Endothelial cell (in vitro differentiated cells): Measurements from ENCODE around the gene FBXW8. TPM values are rescaled to one million over a fixed set of nuclear protein-coding genes. Genes with fewer than 3 reads are reported as not detected.

Source experiments
- DNase-seq: peaks from one replicate; pipeline ENCODE4 v3.0.0; 2021; ENCODE audit warnings: low spot score
- H3K27ac Mint-ChIP-seq: one replicate; pipeline ENCODE4 v1.8.0; 2021; ENCODE audit warnings: mixed read lengths, inconsistent platforms; ENCODE audit not compliant: unreplicated experiment
- H3K27me3 Mint-ChIP-seq: one replicate; pipeline ENCODE4 v1.8.0; 2021; ENCODE audit warnings: mild to moderate bottlenecking, moderate library complexity, mixed read lengths, inconsistent platforms; ENCODE audit not compliant: unreplicated experiment
- H3K36me3 Mint-ChIP-seq: one replicate; pipeline ENCODE4 v1.8.0; 2021; ENCODE audit warnings: mild to moderate bottlenecking, low read depth, mixed read lengths, inconsistent platforms; ENCODE audit not compliant: unreplicated experiment
- H3K4me1 Mint-ChIP-seq: one replicate; pipeline ENCODE4 v1.8.0; 2021; ENCODE audit warnings: mild to moderate bottlenecking, mixed read lengths, inconsistent platforms; ENCODE audit not compliant: unreplicated experiment
- H3K4me3 Mint-ChIP-seq: one replicate; pipeline ENCODE4 v1.8.0; 2021; ENCODE audit warnings: mild to moderate bottlenecking, mixed read lengths, inconsistent platforms; ENCODE audit not compliant: unreplicated experiment
- H3K9me3 Mint-ChIP-seq: one replicate; pipeline ENCODE4 v1.8.0; 2021; ENCODE audit warnings: mixed read lengths, inconsistent platforms; ENCODE audit not compliant: unreplicated experiment
- CTCF ChIP-seq: fragments of 200-600 bp; sonication (generic); IDR thresholded peaks from one replicate; pipeline ENCODE4 v1.5.0; 2021; ENCODE audit warnings: antibody characterized with exemption; ENCODE audit not compliant: unreplicated experiment
- total RNA-seq: library from RNA; stranded (reverse); fragmentation: NEBNext Ultra II Directional; extraction: Animal tissue kit (Norgen Biotek cat#: 25700); gene quantifications from one replicate; pipeline ENCODE4 v1.2.1, GENCODE V29; 2021; ENCODE audit not compliant: unreplicated experiment

The FBXW8 gene
- total RNA-seq, 1 donor from 2014 or later = 17.8 TPM

GRCh38 chr12:117068492-117068891 is 157.7 kb downstream of the FBXW8 start:
- Mint-ChIP-seq H3K27ac (no peak overlapping the region), H3K4me1 (peaks cover 9% of the 10 kb centered on the region), H3K4me3 (no peak overlapping the region), H3K9me3 (no peaks in the 10 kb centered on the region), H3K36me3 (no peaks in the 10 kb centered on the region), H3K27me3 (peaks cover 12% of the 10 kb centered on the region)
- no peak for DNase-seq
- TF ChIP-seq CTCF = no peak

GRCh38 chr12:117069101-117069797 is 158.5 kb downstream of the FBXW8 start:
- no peaks in the 10 kb centered on the region for H3K9me3 Mint-ChIP-seq
- peaks cover 10% of the 10 kb centered on the region for H3K27me3 Mint-ChIP-seq
- TF ChIP-seq CTCF = no peak
- no peak for DNase-seq
- H3K4me3 Mint-ChIP-seq = no peak overlapping the region
- peaks cover 7% of the 10 kb centered on the region for H3K4me1 Mint-ChIP-seq
- H3K27ac Mint-ChIP-seq = no peak overlapping the region
- H3K36me3 Mint-ChIP-seq = no peaks in the 10 kb centered on the region

GRCh38 chr12:117069926-117070900 is 159.5 kb downstream of the FBXW8 start:
- Mint-ChIP-seq H3K4me3 (no peak overlapping the region), H3K27me3 (peaks cover 9% of the 10 kb centered on the region), H3K27ac (no peak overlapping the region), H3K9me3 (no peaks in the 10 kb centered on the region), H3K4me1 (peaks cover 7% of the 10 kb centered on the region), H3K36me3 (no peaks in the 10 kb centered on the region)
- TF ChIP-seq CTCF = no peak
- DNase-seq = no peak

GRCh38 chr12:117071009-117071408 is 160.3 kb downstream of the FBXW8 start:
- H3K36me3 Mint-ChIP-seq = no peaks in the 10 kb centered on the region
- H3K27ac Mint-ChIP-seq = no peak overlapping the region
- no peak for TF ChIP-seq CTCF
- no peak overlapping the region for H3K4me3 Mint-ChIP-seq
- DNase-seq = no peak
- H3K27me3 Mint-ChIP-seq = peaks cover 4% of the 10 kb centered on the region
- H3K4me1 Mint-ChIP-seq = peaks cover 7% of the 10 kb centered on the region
- no peaks in the 10 kb centered on the region for H3K9me3 Mint-ChIP-seq

GRCh38 chr12:117072106-117072505 is 161.4 kb downstream of the FBXW8 start:
- H3K4me3 Mint-ChIP-seq = no peak overlapping the region
- H3K9me3 Mint-ChIP-seq = no peaks in the 10 kb centered on the region
- H3K4me1 Mint-ChIP-seq = peaks cover 13% of the 10 kb centered on the region
- DNase-seq = no peak
- H3K36me3 Mint-ChIP-seq = no peaks in the 10 kb centered on the region
- no peak overlapping the region for H3K27ac Mint-ChIP-seq
- no peak for TF ChIP-seq CTCF
- H3K27me3 Mint-ChIP-seq = peaks cover under 1% of the 10 kb centered on the region
